ENCODE measurements around the gene TMUB1. TPM values are rescaled to one million over a fixed set of nuclear protein-coding genes. Genes with fewer than 3 reads are reported as not detected.
A peak's percentile ranks its signal among the peaks of the same experiment; 100 is the strongest.

The TMUB1 gene
- total RNA-seq, 1 experiment from 2014 or later = 44.2 TPM

DNA sequence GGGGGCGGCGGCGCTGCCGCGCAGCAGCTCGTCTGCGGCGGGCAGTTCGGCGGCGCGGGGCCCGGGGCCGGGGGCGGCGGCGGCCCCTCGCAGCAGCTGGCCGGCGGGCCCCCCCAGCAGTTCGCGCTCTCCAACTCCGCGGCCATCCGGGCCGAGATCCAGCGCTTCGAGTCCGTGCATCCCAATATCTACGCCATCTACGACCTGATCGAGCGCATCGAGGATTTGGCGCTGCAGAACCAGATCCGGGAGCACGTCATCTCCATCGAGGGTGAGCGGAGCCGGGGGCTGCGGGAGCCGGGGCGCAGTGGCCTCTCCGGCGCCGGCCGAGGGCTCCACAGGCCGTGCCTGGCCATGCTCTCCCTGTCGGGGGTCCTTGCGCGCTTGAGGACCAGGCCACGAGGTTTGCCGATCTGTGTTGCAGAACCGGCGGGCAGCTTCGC lies 3.5 kb upstream of the TMUB1 start:
- peak overlapping the region; percentile 96 for H3K4me3 ChIP-seq
- H3K9me3 ChIP-seq (replicated peaks) = no peaks in the 10 kb centered on the region
- peaks cover 37% of the 10 kb centered on the region for H3K4me1 ChIP-seq
- peaks cover 14% of the 10 kb centered on the region for H3K36me3 ChIP-seq
- H3K27ac ChIP-seq = peak overlapping the region; percentile 66
- no peaks in the 10 kb centered on the region for H3K27me3 ChIP-seq
- DNase-seq = peak in 1 of 2 experiments; percentile 49

GRCh38 chr7:151085691-151086620 lies 2.7 kb upstream of the TMUB1 start, which contains the start of gene AGAP3:
Gene AGAP3, plus strand, starts transcription at chr7:151086475. Its CDS starts 267 bp downstream, at chr7:151086742.
- peaks cover 10% of the 10 kb centered on the region for H3K36me3 ChIP-seq
- peaks cover 38% of the 10 kb centered on the region for H3K4me1 ChIP-seq
- peak within 1 kb of the TSS; percentile 66 for H3K27ac ChIP-seq
- H3K9me3 ChIP-seq (replicated peaks) = no peaks in the 10 kb centered on the region
- peak within 1 kb of the TSS; percentile 96 for H3K4me3 ChIP-seq
- H3K27me3 ChIP-seq = no peaks in the 10 kb centered on the region
- DNase-seq = peak; percentile 98 to 99

DNA sequence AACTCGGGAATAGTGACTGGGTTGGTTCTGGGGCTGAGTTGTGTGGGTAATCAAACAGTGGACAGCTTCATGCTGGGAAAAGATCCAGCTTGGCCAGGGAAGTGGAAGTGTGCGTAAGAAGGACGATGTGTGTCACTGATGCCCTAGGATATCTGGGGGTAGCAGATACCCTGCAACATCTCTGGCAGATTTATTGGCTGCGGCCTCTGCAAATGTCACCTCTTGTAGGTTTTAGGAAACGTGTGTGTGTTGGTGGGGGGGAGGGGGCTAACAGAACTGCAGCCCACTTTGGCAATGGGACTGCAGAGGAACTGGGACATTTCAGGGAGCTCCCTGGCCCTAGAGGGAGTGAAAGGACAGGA lies 2.0 kb upstream of the TMUB1 start:
- Histone ChIP-seq H3K27ac (peak overlapping the region; percentile 57), H3K36me3 (peaks cover 8% of the 10 kb centered on the region; the same call in 1 of the 2 replicates), H3K4me1 (peaks cover 38% of the 10 kb centered on the region), H3K4me3 (peak overlapping the region; percentile 47), H3K27me3 (no peaks in the 10 kb centered on the region), H3K9me3 (replicated peaks) (no peaks in the 10 kb centered on the region)
- no peak for DNase-seq

GRCh38 chr7:151083824-151084160 lies 499 bp upstream of the TMUB1 start:
- H3K27me3 ChIP-seq = no peaks in the 10 kb centered on the region
- peak overlapping the region; percentile 3; the same call in 1 of the 2 replicates for H3K27ac ChIP-seq
- H3K4me1 ChIP-seq = peaks cover 36% of the 10 kb centered on the region
- H3K36me3 ChIP-seq = peaks cover 8% of the 10 kb centered on the region; the same call in 1 of the 2 replicates
- H3K9me3 ChIP-seq (replicated peaks) = no peaks in the 10 kb centered on the region
- no peak for DNase-seq
- peak overlapping the region; percentile 94 for H3K4me3 ChIP-seq

DNA sequence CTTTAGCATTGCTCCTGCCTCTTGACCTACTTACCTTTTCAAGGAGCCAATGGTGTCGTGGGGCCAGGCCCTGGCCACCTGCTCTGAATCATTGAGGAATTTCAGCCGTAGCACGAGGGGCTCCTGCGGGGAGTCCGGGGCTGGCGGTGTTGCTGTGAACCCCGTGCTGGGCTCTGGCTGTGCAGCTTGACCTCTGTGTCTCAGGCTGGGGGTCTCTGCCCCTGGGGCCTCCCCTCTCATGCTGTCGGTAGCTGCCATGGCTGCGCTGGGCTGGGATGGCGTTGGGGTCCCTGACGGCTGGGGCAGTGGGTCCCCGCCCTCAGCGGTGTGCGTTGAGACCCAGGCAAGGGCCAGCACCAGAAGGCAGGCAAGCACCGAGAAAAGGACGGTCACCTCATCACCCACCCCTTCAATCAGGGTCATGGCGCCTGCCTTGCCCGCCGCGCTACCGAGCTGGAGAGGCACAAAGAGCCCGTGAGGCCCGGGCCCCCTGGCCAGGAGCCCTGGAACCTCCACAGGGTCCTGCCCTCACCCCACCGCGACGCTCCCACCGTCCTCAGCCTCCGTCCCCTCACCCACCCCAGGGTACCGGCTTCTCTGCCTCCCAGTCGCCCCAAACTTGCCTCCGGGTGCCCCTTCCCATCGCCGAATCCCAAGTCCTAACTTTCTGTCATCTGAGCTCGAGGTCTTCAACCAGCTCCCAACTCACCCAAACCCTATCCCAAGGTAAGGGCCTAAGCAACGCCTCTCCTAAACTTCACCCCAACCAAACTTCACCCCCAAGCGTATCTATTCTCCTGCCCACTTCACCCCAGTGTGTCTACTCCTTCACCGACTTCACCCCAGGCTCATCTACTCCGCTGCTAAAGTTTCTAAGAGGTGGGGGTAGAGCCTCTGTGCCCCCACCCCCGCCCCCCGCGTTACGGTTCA lies 887 bp downstream of the TMUB1 start:
- Histone ChIP-seq H3K4me1 (peaks cover 27% of the 10 kb centered on the region), H3K27me3 (no peaks in the 10 kb centered on the region), H3K4me3 (peak overlapping the region; percentile 94), H3K27ac (peak overlapping the region; percentile 83; the same call in 1 of the 2 replicates), H3K9me3 (replicated peaks) (no peaks in the 10 kb centered on the region), H3K36me3 (no peaks in the 10 kb centered on the region; the same call in 1 of the 2 replicates)
- no peak for DNase-seq

DNA sequence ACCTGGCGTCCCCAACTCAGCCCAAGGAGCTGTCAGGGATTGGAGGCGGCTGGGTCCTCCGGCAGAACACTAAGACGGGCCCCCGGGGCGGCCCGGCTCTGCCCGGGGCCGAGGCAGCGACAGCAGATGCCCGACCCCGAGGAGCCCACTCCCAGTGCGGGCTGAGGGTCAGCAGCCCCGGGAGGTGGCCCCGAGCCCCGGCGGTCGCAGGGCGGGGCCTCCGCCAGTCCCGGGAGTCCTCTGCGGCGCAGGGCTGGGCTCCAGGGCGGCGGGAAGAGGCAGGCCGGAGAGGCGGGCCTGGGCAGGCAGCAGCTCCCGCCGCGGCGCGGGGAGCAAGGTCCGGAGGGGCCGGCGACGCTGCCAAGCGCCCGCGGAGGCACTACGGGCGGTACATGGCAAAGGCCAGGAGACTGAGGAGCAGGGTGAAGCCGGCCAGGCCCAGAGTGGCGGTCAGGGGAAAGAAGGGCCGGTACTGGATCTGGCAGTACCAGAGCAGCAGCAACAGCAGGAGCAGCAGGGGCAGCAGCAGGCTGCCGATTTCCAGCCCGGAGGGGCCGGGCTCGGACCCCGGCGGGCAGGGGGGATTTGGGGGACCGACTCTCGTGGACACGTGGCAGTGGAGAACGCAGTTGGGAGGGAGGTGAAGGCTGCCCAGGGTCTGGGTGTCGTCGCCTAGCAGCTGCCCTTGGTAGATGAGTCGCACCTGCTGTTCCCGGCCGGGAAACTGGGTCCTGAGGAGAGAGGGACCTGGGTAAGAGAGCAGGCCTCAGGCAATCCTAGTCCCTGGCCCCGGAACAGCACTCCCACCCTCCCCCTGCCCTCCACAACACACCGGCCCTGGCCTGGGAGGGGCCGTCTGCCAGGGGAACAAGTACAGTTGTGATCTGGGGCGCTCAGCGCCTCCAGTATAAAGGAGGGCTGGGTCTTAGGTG lies 1.9 kb downstream of the TMUB1 start:
- H3K36me3 ChIP-seq = peaks cover 6% of the 10 kb centered on the region
- peak overlapping the region; percentile 94 for H3K4me3 ChIP-seq
- peak; percentile 73 to 76 for DNase-seq
- peak overlapping the region; percentile 83 for H3K27ac ChIP-seq
- peaks cover 27% of the 10 kb centered on the region for H3K4me1 ChIP-seq
- no peaks in the 10 kb centered on the region for H3K9me3 ChIP-seq (replicated peaks)
- H3K27me3 ChIP-seq = no peaks in the 10 kb centered on the region

- no peaks in the 10 kb centered on the region for H3K9me3 ChIP-seq (replicated peaks)
- H3K4me1 ChIP-seq = peaks cover 27% of the 10 kb centered on the region
- peak; percentile 93 to 94 for DNase-seq
- H3K4me3 ChIP-seq = peak within 1 kb of the TSS; percentile 94
- H3K27ac ChIP-seq = peak within 1 kb of the TSS; percentile 83
- no peaks in the 10 kb centered on the region for H3K27me3 ChIP-seq
- peaks cover 10% of the 10 kb centered on the region for H3K36me3 ChIP-seq
Measured at GRCh38 chr7:151080522-151081169, 2.6 kb downstream of the TMUB1 start, which contains the start of gene FASTK. Gene FASTK, minus strand, starts transcription at chr7:151080809. Its CDS starts 43 bp downstream, at chr7:151080766.

GRCh38 chr7:151080067-151080521 lies 3.2 kb downstream of the TMUB1 start:
- no peak for DNase-seq
- Histone ChIP-seq H3K4me3 (peak overlapping the region; percentile 94), H3K9me3 (replicated peaks) (no peaks in the 10 kb centered on the region), H3K27ac (peak overlapping the region; percentile 83), H3K36me3 (peaks cover 16% of the 10 kb centered on the region), H3K27me3 (no peaks in the 10 kb centered on the region), H3K4me1 (peaks cover 24% of the 10 kb centered on the region)

GRCh38 chr7:151079199-151079910 lies 3.9 kb downstream of the TMUB1 start:
- no peak overlapping the region for H3K27ac ChIP-seq
- H3K36me3 ChIP-seq = peaks cover 21% of the 10 kb centered on the region
- H3K9me3 ChIP-seq (replicated peaks) = no peaks in the 10 kb centered on the region
- no peaks in the 10 kb centered on the region for H3K27me3 ChIP-seq
- no peak for DNase-seq
- peaks cover 18% of the 10 kb centered on the region; the same call in 1 of the 2 replicates for H3K4me1 ChIP-seq
- H3K4me3 ChIP-seq = peak overlapping the region; percentile 94

- Histone ChIP-seq H3K4me3 (no peak overlapping the region), H3K36me3 (peaks cover 28% of the 10 kb centered on the region), H3K4me1 (peaks cover 14% of the 10 kb centered on the region; the same call in 1 of the 2 replicates), H3K27ac (no peak overlapping the region), H3K9me3 (replicated peaks) (no peaks in the 10 kb centered on the region), H3K27me3 (no peaks in the 10 kb centered on the region)
- no peak for DNase-seq
Measured at GRCh38 chr7:151078233-151079040, 4.9 kb downstream of the TMUB1 start.

- H3K9me3 ChIP-seq (replicated peaks) = no peaks in the 10 kb centered on the region
- no peak overlapping the region for H3K27ac ChIP-seq
- H3K4me1 ChIP-seq = peaks cover 14% of the 10 kb centered on the region; the same call in 1 of the 2 replicates
- no peak overlapping the region for H3K4me3 ChIP-seq
- no peak for DNase-seq
- H3K27me3 ChIP-seq = no peaks in the 10 kb centered on the region
- peaks cover 32% of the 10 kb centered on the region for H3K36me3 ChIP-seq
Measured at GRCh38 chr7:151077705-151078232, 5.5 kb downstream of the TMUB1 start.
